Epithelial cell of alveolus of lung (primary cell): ENCODE results near the gene COL11A2. TPM values are rescaled to one million over a fixed set of nuclear protein-coding genes. Genes with fewer than 3 reads are reported as not detected.

Experiments
- total RNA-seq: library from RNA; depleted of rRNA; stranded (reverse); fragments of >200 nt; gene quantifications from 2 replicates; pipeline ENCODE4 v1.2.1, GENCODE V29; 2015

Gene COL11A2
- 0.16 TPM in 1 of 2 replicates, not detected in the other for total RNA-seq

DNA sequence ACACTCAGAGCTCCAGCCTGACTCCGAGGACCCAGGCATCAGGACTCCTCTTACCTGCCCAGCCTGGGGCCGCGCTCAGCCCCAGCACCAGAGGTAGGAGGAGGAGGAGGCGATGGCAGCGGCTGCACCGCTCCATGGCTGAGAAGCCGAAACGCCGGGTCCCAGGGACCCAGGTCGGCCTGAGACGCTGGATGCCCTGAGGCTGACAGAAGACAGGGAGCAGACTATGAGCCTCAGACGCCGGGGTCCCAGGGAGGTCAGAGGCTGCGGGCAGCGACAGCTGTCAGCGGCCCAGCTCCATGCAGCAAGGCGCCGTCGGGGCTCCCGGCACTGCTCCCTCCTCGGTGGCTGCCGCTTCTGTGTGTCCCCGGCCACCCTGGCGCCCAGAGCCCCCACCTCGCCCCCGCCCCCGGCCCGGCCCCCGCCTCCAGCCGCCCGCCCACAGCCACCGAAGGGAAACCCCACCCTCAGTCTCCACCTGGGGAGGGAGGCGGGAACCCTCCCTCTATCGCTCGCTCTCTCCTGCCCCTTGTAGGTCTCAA lies at the start of gene COL11A2:
Gene COL11A2 (minus strand): TSS at position 363 of the 542 bp plus-strand sequence. CDS start 227 bp downstream, at position 136.

DNA sequence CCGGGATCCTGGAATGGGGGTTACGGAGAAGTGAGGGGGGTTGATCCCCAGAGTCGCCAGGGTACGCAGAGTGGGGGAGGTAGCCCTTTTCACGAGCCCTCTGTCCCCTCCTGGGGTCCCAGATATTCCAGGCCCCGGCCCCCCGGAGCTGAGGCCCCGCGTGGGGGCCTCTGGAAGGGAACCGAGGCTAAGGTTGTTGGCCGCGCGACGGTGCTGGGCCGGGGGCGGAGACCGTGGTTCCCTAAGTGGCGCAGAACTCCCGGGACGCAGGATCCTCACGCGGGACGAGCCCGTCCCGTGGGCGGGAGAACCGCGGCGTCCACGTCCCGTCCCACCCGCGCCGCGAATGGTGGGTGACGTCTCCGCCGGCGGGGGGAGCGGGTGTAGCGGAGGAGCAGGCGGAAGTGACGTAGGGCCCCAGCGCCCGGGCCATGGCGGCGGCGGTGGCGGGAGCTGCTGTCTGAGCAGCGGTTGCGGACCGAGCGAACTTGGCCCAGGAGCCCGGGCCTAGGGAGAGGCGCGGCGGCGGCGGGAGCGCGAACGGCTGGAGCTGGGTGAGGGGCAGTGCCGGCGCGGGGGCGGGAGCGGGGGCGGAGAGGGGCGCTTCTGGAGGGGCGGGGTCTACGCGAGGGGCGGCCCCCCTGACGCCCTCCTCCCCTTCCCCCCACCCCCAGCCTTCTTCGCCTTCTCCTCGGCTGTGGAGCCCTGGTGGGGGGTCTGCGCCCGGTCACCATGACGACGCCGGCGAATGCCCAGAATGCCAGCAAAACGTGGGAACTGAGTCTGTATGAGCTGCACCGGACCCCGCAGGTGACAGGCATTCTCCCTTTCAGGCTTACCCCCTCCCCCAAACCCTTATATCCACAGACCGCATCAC lies 16.1 kb upstream of the COL11A2 start, which contains the start of gene RING1:
Gene RING1 (plus strand): TSS at position 410 of the 877 bp plus-strand sequence. CDS start 323 bp downstream, at position 733.

DNA sequence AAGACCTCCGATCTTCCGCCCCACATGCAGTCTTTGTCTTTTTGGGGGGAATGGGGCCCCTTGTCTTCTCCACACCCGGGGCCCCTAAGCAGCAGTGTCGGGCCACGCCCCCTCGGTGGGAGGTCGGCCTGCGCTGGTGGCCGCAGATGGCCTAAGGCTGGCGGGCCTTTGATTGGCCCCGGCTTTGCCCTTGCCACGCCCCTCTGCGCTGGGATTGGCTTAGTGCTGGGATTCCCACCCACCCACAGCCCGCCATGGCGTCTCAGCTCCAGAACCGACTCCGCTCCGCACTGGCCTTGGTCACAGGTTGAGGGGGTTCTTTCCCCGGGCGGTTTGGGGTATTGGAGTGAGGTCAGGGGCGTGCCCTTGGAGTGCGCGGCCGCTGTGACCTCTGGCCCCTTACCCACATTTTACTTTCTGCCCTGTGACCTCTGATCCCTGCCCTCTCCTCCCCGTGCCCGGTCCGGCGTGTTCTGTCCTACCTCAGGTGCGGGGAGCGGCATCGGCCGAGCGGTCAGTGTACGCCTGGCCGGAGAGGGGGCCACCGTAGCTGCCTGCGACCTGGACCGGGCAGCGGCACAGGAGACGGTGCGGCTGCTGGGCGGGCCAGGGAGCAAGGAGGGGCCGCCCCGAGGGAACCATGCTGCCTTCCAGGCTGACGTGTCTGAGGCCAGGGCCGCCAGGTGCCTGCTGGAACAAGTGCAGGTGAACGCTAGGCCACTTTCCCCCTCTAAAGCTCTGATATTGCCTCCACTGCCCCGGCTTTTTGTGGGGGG lies 12.3 kb upstream of the COL11A2 start, which contains the start of gene HSD17B8:
Gene HSD17B8 (plus strand): TSS at position 241 of the 776 bp plus-strand sequence. CDS start 14 bp downstream, at position 255.

DNA sequence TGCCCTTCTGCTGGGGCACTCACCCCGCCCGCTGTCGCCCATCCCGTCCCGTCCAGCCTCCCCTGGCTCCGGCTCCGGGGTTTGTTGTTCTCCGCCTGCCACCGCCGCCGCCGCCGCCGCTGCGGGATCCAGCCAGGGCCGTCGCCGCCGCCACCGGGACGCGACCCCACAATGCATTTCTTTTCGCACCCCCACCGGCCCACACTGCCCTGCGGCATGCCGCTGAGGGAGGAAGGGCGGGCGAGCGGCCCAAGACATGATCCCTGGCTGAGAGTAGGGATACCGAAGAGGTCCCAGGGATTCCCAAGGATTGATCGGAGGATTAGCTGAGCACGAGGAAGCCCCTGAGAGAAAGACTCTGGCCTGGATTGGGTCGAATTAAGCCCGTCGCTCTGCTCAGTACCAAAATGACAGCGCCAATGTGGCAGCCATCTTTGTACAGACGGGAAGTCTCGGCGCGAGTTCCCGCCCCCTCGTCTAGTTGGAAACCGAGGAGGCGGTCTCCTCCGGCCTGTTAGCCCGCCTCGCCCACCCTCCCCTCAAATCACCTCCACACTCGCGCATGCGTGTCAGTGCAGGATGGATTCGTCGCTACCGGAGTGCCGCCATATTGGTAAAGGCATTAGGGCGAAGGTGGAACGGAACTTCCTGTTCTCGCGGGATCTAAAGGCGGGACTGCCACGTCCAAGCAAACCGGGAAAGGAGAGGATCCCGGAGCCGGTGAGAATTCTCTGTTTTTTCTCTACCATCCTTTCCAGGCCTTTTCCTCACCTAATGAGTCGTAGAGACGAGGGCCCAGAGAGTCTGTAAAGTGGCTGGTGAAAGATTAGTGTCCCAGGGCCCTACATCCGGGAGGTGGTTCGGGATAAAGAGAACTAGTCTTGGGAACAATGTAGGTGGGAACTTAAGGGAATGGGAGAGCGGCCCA lies 8.2 kb upstream of the COL11A2 start, which contains the start of the genes RXRB and SLC39A7:
Gene RXRB (minus strand): TSS at position 447 of the 928 bp plus-strand sequence. CDS start 189 bp downstream, at position 258.
Gene SLC39A7 (plus strand): TSS at position 649 of the 928 bp plus-strand sequence. CDS start 379 bp downstream, outside the sequence.

Other genes with a start within 250 kb of the COL11A2 start
- 1.0 and 9.3 TPM in 2 replicates for gene HLA-DMA, start 239.4 kb downstream of the COL11A2 start, total RNA-seq
- 68.0 and 115 TPM in 2 replicates for gene BRD2, start 223.9 kb downstream of the COL11A2 start, total RNA-seq
- 0.16 TPM in 1 of 2 replicates, not detected in the other for gene HLA-DOA, start 182.9 kb downstream of the COL11A2 start, total RNA-seq
- 1.3 and 1.8 TPM in 2 replicates for gene HLA-DPA1, start 118.8 kb downstream of the COL11A2 start, total RNA-seq
- 20.7 and 48.1 TPM in 2 replicates for gene HLA-DPB1, start 116.5 kb downstream of the COL11A2 start, total RNA-seq
- gene RXRB, start 8.2 kb upstream of the COL11A2 start, total RNA-seq = 18.2 and 30.1 TPM in 2 replicates
- gene SLC39A7, start 8.4 kb upstream of the COL11A2 start, total RNA-seq = 125 and 202 TPM in 2 replicates
- gene HSD17B8, start 12.2 kb upstream of the COL11A2 start, total RNA-seq = 4.9 and 16.4 TPM in 2 replicates
- gene RING1, start 16.0 kb upstream of the COL11A2 start, total RNA-seq = 17.8 and 22.0 TPM in 2 replicates
- gene VPS52, start 79.4 kb upstream of the COL11A2 start, total RNA-seq = 26.1 and 26.4 TPM in 2 replicates
- 6,636 and 7,005 TPM in 2 replicates for gene RPS18, start 79.6 kb upstream of the COL11A2 start, total RNA-seq
- gene B3GALT4, start 84.7 kb upstream of the COL11A2 start, total RNA-seq = 3.6 and 6.8 TPM in 2 replicates
- 52.8 and 61.5 TPM in 2 replicates for gene WDR46, start 96.8 kb upstream of the COL11A2 start, total RNA-seq
- 47.4 and 68.0 TPM in 2 replicates for gene PFDN6, start 97.1 kb upstream of the COL11A2 start, total RNA-seq
- 36.6 and 37.5 TPM in 2 replicates for gene RGL2, start 106.5 kb upstream of the COL11A2 start, total RNA-seq
- 101 and 167 TPM in 2 replicates for gene TAPBP, start 121.6 kb upstream of the COL11A2 start, total RNA-seq
- gene ZBTB22, start 125.3 kb upstream of the COL11A2 start, total RNA-seq = 17.6 and 20.3 TPM in 2 replicates
- 35.0 and 54.7 TPM in 2 replicates for gene DAXX, start 130.5 kb upstream of the COL11A2 start, total RNA-seq
- gene KIFC1, start 199.4 kb upstream of the COL11A2 start, total RNA-seq = 13.1 and 31.4 TPM in 2 replicates
- gene PHF1, start 218.5 kb upstream of the COL11A2 start, total RNA-seq = 20.2 and 20.4 TPM in 2 replicates
- 205 and 287 TPM in 2 replicates for gene CUTA, start 225.6 kb upstream of the COL11A2 start, total RNA-seq
- 3.5 and 13.7 TPM in 2 replicates for gene SYNGAP1, start 227.6 kb upstream of the COL11A2 start, total RNA-seq